ENCODE data around the gene NOC2L.

NOC2L gene

GRCh38 chr1:942411-942821 lies 16.6 kb downstream of the NOC2L start:
- H3K27ac ChIP-seq (ENCODE audit: low read length), result no peak overlapping the region
- H3K9me3 ChIP-seq (replicated peaks; ENCODE audit: insufficient read depth, low read length), result no peaks in the 10 kb centered on the region
- TF ChIP-seq EZH2phosphoT487 (IDR thresholded peaks at IDR 0.05; ENCODE audit: low read length) (no peak), CTCF (IDR thresholded peaks at IDR 0.05; ENCODE audit: low read length) (no peak), EZH2 (optimal IDR thresholded peaks at IDR 0.05; ENCODE audit: low read depth, low read length) (no peak)
- peaks cover 16% of the 10 kb centered on the region for H3F3A ChIP-seq (ENCODE audit: insufficient read depth, low read length)
- H3K4me2 ChIP-seq (ENCODE audit: low read depth, low read length), result peak overlapping the region; percentile 79; the same call in 1 of the 2 replicates
- peaks cover 7% of the 10 kb centered on the region; the same call in 1 of the 2 replicates for H4K20me1 ChIP-seq (ENCODE audit: insufficient read depth, low read length)
- no peak overlapping the region for H3K9ac ChIP-seq (ENCODE audit: low read length)
- peaks cover 57% of the 10 kb centered on the region for H3K27me3 ChIP-seq (replicated peaks; ENCODE audit: insufficient read depth, low read length)
- no peaks in the 10 kb centered on the region for H3K79me2 ChIP-seq (ENCODE audit: low read length)
- no peaks in the 10 kb centered on the region for H3K9me2 ChIP-seq (replicated peaks; ENCODE audit: insufficient read depth, low read length)
- no peak for DNase-seq
- H2AFZ ChIP-seq (ENCODE audit: low read length), result no peak overlapping the region
- H3K36me3 ChIP-seq (replicated peaks; ENCODE audit: insufficient read depth, low read length), result no peaks in the 10 kb centered on the region
- H3K4me3 ChIP-seq (ENCODE audit: low read length), result no peak overlapping the region
- H3K4me1 ChIP-seq (ENCODE audit: low read length), result peaks cover 34% of the 10 kb centered on the region

- H4K20me1 ChIP-seq (ENCODE audit: insufficient read depth, low read length), result peaks cover 7% of the 10 kb centered on the region; the same call in 1 of the 2 replicates
- H2AFZ ChIP-seq (ENCODE audit: low read length), result no peak overlapping the region
- no peaks in the 10 kb centered on the region for H3K9me2 ChIP-seq (replicated peaks; ENCODE audit: insufficient read depth, low read length)
- H3K4me3 ChIP-seq (ENCODE audit: low read length), result peak overlapping the region; percentile 25; the same call in 1 of the 2 replicates
- peak; percentile 44 for DNase-seq
- H3K4me1 ChIP-seq (ENCODE audit: low read length), result peaks cover 34% of the 10 kb centered on the region
- no peak overlapping the region for H3K9ac ChIP-seq (ENCODE audit: low read length)
- H3K79me2 ChIP-seq (ENCODE audit: low read length), result no peaks in the 10 kb centered on the region
- H3K27ac ChIP-seq (ENCODE audit: low read length), result no peak overlapping the region
- peaks cover 16% of the 10 kb centered on the region for H3F3A ChIP-seq (ENCODE audit: insufficient read depth, low read length)
- no peaks in the 10 kb centered on the region for H3K9me3 ChIP-seq (replicated peaks; ENCODE audit: insufficient read depth, low read length)
- peak overlapping the region; percentile 79; the same call in 1 of the 2 replicates for H3K4me2 ChIP-seq (ENCODE audit: low read depth, low read length)
- no peak for TF ChIP-seq CTCF (IDR thresholded peaks at IDR 0.05; ENCODE audit: low read length)
- peak; percentile 52 for TF ChIP-seq EZH2 (optimal IDR thresholded peaks at IDR 0.05; ENCODE audit: low read depth, low read length)
- TF ChIP-seq EZH2phosphoT487 (IDR thresholded peaks at IDR 0.05; ENCODE audit: low read length), result no peak
- H3K36me3 ChIP-seq (replicated peaks; ENCODE audit: insufficient read depth, low read length), result no peaks in the 10 kb centered on the region
- H3K27me3 ChIP-seq (replicated peaks; ENCODE audit: insufficient read depth, low read length), result peaks cover 62% of the 10 kb centered on the region
These were observed 17.3 kb downstream of the NOC2L start for GRCh38 chr1:941588-942383.

- Histone ChIP-seq H3K9ac (ENCODE audit: low read length) (no peak overlapping the region), H3K9me2 (replicated peaks; ENCODE audit: insufficient read depth, low read length) (no peaks in the 10 kb centered on the region), H3K9me3 (replicated peaks; ENCODE audit: insufficient read depth, low read length) (no peaks in the 10 kb centered on the region), H3K4me1 (ENCODE audit: low read length) (peaks cover 34% of the 10 kb centered on the region), H4K20me1 (ENCODE audit: insufficient read depth, low read length) (peaks cover 7% of the 10 kb centered on the region; the same call in 1 of the 2 replicates), H3K27ac (ENCODE audit: low read length) (no peak overlapping the region), H3K36me3 (replicated peaks; ENCODE audit: insufficient read depth, low read length) (no peaks in the 10 kb centered on the region), H3K4me2 (ENCODE audit: low read depth, low read length) (peak overlapping the region; percentile 79; the same call in 1 of the 2 replicates), H3K27me3 (replicated peaks; ENCODE audit: insufficient read depth, low read length) (peaks cover 68% of the 10 kb centered on the region), H2AFZ (ENCODE audit: low read length) (no peak overlapping the region), H3K79me2 (ENCODE audit: low read length) (no peaks in the 10 kb centered on the region), H3K4me3 (ENCODE audit: low read length) (peak overlapping the region; percentile 25; the same call in 1 of the 2 replicates), H3F3A (ENCODE audit: insufficient read depth, low read length) (peaks cover 16% of the 10 kb centered on the region)
- no peak for DNase-seq
- TF ChIP-seq EZH2phosphoT487 (IDR thresholded peaks at IDR 0.05; ENCODE audit: low read length), result 0 out of 2 replicates have a peak, but pooled peaks have one; percentile 2
- TF ChIP-seq CTCF (IDR thresholded peaks at IDR 0.05; ENCODE audit: low read length), result no peak
- TF ChIP-seq EZH2 (optimal IDR thresholded peaks at IDR 0.05; ENCODE audit: low read depth, low read length), result no peak
These were observed 18.0 kb downstream of the NOC2L start for GRCh38 chr1:941015-941587.
